Measurements from ENCODE around the gene CYP4F3. TPM values are rescaled to one million over a fixed set of nuclear protein-coding genes. Genes with fewer than 3 reads are reported as not detected.
"Not testable (repeated sequence)": the region's sequence is repeated elsewhere in the genome, so short reads cannot be mapped to it uniquely, and the experiment has no call there.

The CYP4F3 gene, protein sequence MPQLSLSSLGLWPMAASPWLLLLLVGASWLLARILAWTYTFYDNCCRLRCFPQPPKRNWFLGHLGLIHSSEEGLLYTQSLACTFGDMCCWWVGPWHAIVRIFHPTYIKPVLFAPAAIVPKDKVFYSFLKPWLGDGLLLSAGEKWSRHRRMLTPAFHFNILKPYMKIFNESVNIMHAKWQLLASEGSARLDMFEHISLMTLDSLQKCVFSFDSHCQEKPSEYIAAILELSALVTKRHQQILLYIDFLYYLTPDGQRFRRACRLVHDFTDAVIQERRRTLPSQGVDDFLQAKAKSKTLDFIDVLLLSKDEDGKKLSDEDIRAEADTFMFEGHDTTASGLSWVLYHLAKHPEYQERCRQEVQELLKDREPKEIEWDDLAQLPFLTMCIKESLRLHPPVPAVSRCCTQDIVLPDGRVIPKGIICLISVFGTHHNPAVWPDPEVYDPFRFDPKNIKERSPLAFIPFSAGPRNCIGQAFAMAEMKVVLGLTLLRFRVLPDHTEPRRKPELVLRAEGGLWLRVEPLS
- not detected for total RNA-seq
- 0.06 TPM for polyA plus RNA-seq (2013, experiment 1 of 2)
- polyA plus RNA-seq (2013, experiment 2 of 2) = 0.04 TPM
- total RNA-seq = 0 to 0.46 (median 0) reads per million in 172 experiments

DNA sequence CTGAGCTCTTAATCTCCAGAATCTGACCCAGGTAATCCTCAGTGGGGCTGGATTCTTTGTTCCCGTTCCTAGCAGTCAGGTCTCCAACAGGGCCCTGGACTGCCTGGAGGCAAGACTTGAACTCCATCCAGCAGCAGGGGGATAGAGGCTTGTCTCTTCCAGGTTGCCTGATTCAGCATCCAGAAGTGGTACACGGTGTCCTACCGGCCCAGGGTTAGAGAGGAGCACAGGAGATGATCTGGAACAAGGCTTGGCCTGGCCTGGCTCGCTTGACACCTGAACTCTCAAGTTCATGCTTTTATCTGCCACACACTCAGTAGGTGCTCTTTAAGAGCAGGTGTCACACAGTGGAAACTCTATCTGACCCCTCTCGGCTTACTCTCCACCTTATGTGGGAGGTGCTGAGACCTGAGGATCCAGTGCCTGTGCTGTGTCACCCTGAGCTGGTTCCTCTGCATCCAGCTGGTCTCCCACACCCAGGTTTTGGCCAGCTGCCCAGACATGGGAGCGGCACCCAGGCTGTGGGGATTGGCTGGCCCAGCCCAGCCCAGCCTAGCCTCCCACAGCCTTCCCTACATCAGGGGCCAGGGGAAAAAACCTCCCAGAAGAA lies at the start of gene CYP4F3:
TSS of gene CYP4F3 (plus strand) at position 604 of the 610 bp plus-strand sequence. CDS start 519 bp downstream, outside the sequence.
- H3K27me3 ChIP-seq (ENCODE audit: control insufficient read depth in 1 of 2, insufficient read depth in 2 of 2, low read length in 2 of 2) = peaks cover 0 to 4% of the 10 kb centered on the region in 2 experiments
- Mint-ChIP-seq H3K27ac (no peak within 1 kb of the TSS), H3K9me3 (no peaks in the 10 kb centered on the region), H3K4me3 (no peak within 1 kb of the TSS), H3K36me3 (ENCODE audit: low read depth) (no peaks in the 10 kb centered on the region), H3K4me1 (ENCODE audit: low read depth) (no peaks in the 10 kb centered on the region), H3K27me3 (peaks cover 30% of the 10 kb centered on the region)
- DNase-seq (peak in 1 of 14 experiments; percentile 5), ATAC-seq (ENCODE audit: poor library complexity) (no peak)
- H3K4me3 ChIP-seq (ENCODE audit: low read length) = no peak within 1 kb of the TSS
- ChIA-PET POLR2A (no interaction called here), CTCF (no interaction called here)
- no peak within 1 kb of the TSS for H3K27ac ChIP-seq (ENCODE audit: low read depth in 1 of 2, low read length in 2 of 2)
- H3K4me1 ChIP-seq (ENCODE audit: insufficient read depth, low read length) = peaks cover 4% of the 10 kb centered on the region
- peaks cover 0 to 5% of the 10 kb centered on the region in 2 experiments for H3K9me3 ChIP-seq (ENCODE audit: control insufficient read depth in 1 of 2, insufficient read depth in 1 of 2, low read length in 2 of 2)
- H3K36me3 ChIP-seq (ENCODE audit: insufficient read depth, low read length) = no peaks in the 10 kb centered on the region
- TF ChIP-seq, protein P1, sequence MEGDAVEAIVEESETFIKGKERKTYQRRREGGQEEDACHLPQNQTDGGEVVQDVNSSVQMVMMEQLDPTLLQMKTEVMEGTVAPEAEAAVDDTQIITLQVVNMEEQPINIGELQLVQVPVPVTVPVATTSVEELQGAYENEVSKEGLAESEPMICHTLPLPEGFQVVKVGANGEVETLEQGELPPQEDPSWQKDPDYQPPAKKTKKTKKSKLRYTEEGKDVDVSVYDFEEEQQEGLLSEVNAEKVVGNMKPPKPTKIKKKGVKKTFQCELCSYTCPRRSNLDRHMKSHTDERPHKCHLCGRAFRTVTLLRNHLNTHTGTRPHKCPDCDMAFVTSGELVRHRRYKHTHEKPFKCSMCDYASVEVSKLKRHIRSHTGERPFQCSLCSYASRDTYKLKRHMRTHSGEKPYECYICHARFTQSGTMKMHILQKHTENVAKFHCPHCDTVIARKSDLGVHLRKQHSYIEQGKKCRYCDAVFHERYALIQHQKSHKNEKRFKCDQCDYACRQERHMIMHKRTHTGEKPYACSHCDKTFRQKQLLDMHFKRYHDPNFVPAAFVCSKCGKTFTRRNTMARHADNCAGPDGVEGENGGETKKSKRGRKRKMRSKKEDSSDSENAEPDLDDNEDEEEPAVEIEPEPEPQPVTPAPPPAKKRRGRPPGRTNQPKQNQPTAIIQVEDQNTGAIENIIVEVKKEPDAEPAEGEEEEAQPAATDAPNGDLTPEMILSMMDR (IDR thresholded peaks at IDR 0.05) = no peak
- intact Hi-C loops (cut with DNase I, micrococcal nuclease) = no loop called here

DNA sequence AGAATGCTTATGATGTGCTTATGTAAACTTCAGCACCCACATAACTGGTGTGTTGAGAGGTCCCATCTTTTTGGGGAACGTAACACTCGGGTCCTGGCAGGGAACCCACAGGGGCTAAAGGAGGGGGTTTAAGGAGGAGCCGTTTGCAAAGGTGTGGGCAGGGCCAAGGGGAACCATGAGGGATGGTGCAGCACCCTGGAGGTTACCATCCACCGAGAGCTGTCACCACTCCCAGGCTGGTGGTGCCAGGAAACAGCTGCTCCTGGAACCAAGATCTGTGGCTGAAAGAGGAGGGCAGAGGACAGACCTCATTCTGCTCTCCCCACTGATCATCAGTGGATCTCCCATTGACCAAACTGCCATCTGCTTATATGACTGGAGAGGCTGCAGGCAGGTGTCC lies 48.9 kb upstream of the CYP4F3 start:
- no peak overlapping the region for H3K4me3 ChIP-seq (ENCODE audit: low read length)
- DNase-seq = no peak
- H3K36me3 ChIP-seq (ENCODE audit: insufficient read depth, low read length) = no peaks in the 10 kb centered on the region
- POLR2A ChIA-PET = no interaction called here
- no peaks in the 10 kb centered on the region for H3K4me1 ChIP-seq (ENCODE audit: insufficient read depth, low read length)
- no peaks in the 10 kb centered on the region for H3K9me3 ChIP-seq (ENCODE audit: control insufficient read depth in 1 of 2, insufficient read depth in 1 of 2, low read length in 2 of 2)
- Mint-ChIP-seq H3K4me1 (ENCODE audit: low read depth) (no peaks in the 10 kb centered on the region), H3K27me3 (peaks cover 61% of the 10 kb centered on the region), H3K36me3 (ENCODE audit: low read depth) (no peaks in the 10 kb centered on the region), H3K27ac (no peak overlapping the region), H3K9me3 (peaks cover 9% of the 10 kb centered on the region), H3K4me3 (no peak overlapping the region)
- H3K27me3 ChIP-seq (ENCODE audit: control insufficient read depth in 1 of 2, insufficient read depth in 2 of 2, low read length in 2 of 2) = peaks cover 10 to 14% of the 10 kb centered on the region in 2 experiments
- TF ChIP-seq, protein P1 (IDR thresholded peaks at IDR 0.05) = no peak
- intact Hi-C loops (cut with DNase I, micrococcal nuclease) = no loop called here
- CTCF ChIA-PET = no interaction called here
- no peak for ATAC-seq (ENCODE audit: poor library complexity)
- H3K27ac ChIP-seq (ENCODE audit: low read depth in 1 of 2, low read length in 2 of 2) = no peak overlapping the region

DNA sequence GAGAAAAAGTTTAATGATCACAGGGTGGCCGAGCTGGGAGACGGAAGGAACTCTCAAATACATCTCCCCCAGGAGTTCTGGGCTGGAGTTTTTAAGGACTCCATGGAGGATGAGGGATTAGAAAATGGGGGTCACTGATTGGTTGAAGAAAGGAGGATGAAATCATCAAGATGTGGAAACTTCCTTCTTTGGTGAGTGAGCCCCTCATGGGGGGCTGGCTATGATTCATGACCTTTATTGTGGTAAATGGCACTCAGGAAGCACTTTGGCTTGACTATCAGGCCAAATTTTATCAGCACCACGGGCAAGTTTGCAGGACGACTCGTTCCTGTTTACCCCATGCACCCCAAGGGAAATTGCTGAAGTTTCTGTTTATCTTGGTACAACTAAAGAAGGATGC lies 48.2 kb upstream of the CYP4F3 start:
- POLR2A ChIA-PET; CTCF ChIA-PET; H3K4me1 ChIP-seq (ENCODE audit: insufficient read depth, low read length); H3K36me3 Mint-ChIP-seq (ENCODE audit: low read depth); H3K4me1 Mint-ChIP-seq (ENCODE audit: low read depth); ATAC-seq (ENCODE audit: poor library complexity); H3K27ac ChIP-seq (ENCODE audit: low read depth in 1 of 2, low read length in 2 of 2); H3K27ac Mint-ChIP-seq; H3K36me3 ChIP-seq (ENCODE audit: insufficient read depth, low read length); H3K9me3 Mint-ChIP-seq; H3K4me3 ChIP-seq (ENCODE audit: low read length); H3K4me3 Mint-ChIP-seq; intact Hi-C loops (cut with DNase I, micrococcal nuclease); H3K9me3 ChIP-seq (ENCODE audit: control insufficient read depth in 1 of 2, insufficient read depth in 1 of 2, low read length in 2 of 2): not testable (repeated sequence)
- peaks cover 10 to 14% of the 10 kb centered on the region in 2 experiments for H3K27me3 ChIP-seq (ENCODE audit: control insufficient read depth in 1 of 2, insufficient read depth in 2 of 2, low read length in 2 of 2)
- DNase-seq = peak in 1 of 14 experiments; percentile 13
- H3K27me3 Mint-ChIP-seq = peaks cover 60% of the 10 kb centered on the region

DNA sequence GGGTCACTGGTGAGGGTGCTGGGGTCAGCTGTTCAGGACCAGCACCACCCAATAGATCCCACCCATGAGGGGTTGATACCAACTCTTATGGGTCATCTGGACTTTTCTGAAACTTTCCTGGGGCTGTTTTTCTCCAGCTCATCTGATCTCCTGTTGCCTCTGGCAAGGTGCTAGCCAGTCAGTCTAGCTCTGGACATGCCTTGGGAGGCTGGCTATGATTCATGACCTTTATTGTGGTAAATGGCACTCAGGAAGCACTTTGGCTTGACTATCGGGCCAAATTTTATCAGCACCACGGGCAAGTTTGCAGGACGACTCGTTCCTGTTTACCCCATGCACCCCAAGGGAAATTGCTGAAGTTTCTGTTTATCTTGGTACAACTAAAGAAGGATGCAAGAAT lies 46.9 kb upstream of the CYP4F3 start:
- H3K9me3 Mint-ChIP-seq; H3K27ac Mint-ChIP-seq; H3K27ac ChIP-seq (ENCODE audit: low read depth in 1 of 2, low read length in 2 of 2); H3K4me1 Mint-ChIP-seq (ENCODE audit: low read depth); H3K36me3 ChIP-seq (ENCODE audit: insufficient read depth, low read length); H3K4me1 ChIP-seq (ENCODE audit: insufficient read depth, low read length); H3K4me3 ChIP-seq (ENCODE audit: low read length); POLR2A ChIA-PET; H3K9me3 ChIP-seq (ENCODE audit: control insufficient read depth in 1 of 2, insufficient read depth in 1 of 2, low read length in 2 of 2); CTCF ChIA-PET; H3K36me3 Mint-ChIP-seq (ENCODE audit: low read depth); ATAC-seq (ENCODE audit: poor library complexity); intact Hi-C loops (cut with DNase I, micrococcal nuclease); H3K4me3 Mint-ChIP-seq; DNase-seq: not testable (repeated sequence)
- peaks cover 10 to 14% of the 10 kb centered on the region in 2 experiments for H3K27me3 ChIP-seq (ENCODE audit: control insufficient read depth in 1 of 2, insufficient read depth in 2 of 2, low read length in 2 of 2)
- peaks cover 49% of the 10 kb centered on the region for H3K27me3 Mint-ChIP-seq
